Measurements from ENCODE around the gene LBX1.
"Not testable (repeated sequence)": the region's sequence is repeated elsewhere in the genome, so short reads cannot be mapped to it uniquely, and the experiment has no call there.

The LBX1 gene

GRCh38 chr10:101202667-101203066 is 26.6 kb downstream of the LBX1 start:
- not testable (repeated sequence) for DNase-seq

GRCh38 chr10:101198326-101198977 is 30.8 kb downstream of the LBX1 start:
- DNase-seq, result not testable (repeated sequence)

- DNase-seq, result no peak
Measured at GRCh38 chr10:101195921-101196320, 33.3 kb downstream of the LBX1 start.

- DNase-seq, result no peak
Measured at GRCh38 chr10:101189461-101190401, 39.5 kb downstream of the LBX1 start.

- DNase-seq, result no peak
Measured at GRCh38 chr10:101188942-101189341, 40.3 kb downstream of the LBX1 start.

GRCh38 chr10:101183458-101184183 is 45.6 kb downstream of the LBX1 start:
- DNase-seq, result no peak

- DNase-seq, result no peak
Measured at GRCh38 chr10:101182936-101183335, 46.3 kb downstream of the LBX1 start.
